HG02763 (cell line): ENCODE results near the gene RNASE8.

Experiments
- ATAC-seq: cut with Tn5 transposase; IDR thresholded peaks from one replicate; pipeline ENCODE4 v1.9.1; 2021; ENCODE audit warnings: mild to moderate bottlenecking, moderate library complexity; ENCODE audit not compliant: unreplicated experiment

RNASE8 gene

GRCh38 chr14:21071225-21072030 is 13.8 kb downstream of the RNASE8 start:
- ATAC-seq, result peak; percentile 75

GRCh38 chr14:21072031-21072473 is 14.4 kb downstream of the RNASE8 start:
- ATAC-seq, result no peak

- ATAC-seq, result no peak
Observed at GRCh38 chr14:21072781-21073339, 15.2 kb downstream of the RNASE8 start.

GRCh38 chr14:21073921-21074320 is 16.3 kb downstream of the RNASE8 start:
- no peak for ATAC-seq

- ATAC-seq, result no peak
Observed at GRCh38 chr14:21074398-21075272, 17.0 kb downstream of the RNASE8 start.

- ATAC-seq, result no peak
Observed at GRCh38 chr14:21075719-21076437, 18.3 kb downstream of the RNASE8 start.

- ATAC-seq, result no peak
Observed at GRCh38 chr14:21077672-21078071, 20.1 kb downstream of the RNASE8 start.

- ATAC-seq, result no peak
Observed at GRCh38 chr14:21078287-21078686, 20.7 kb downstream of the RNASE8 start.

- ATAC-seq, result no peak
Observed at GRCh38 chr14:21078726-21079125, 21.1 kb downstream of the RNASE8 start.

- no peak for ATAC-seq
Observed at GRCh38 chr14:21081521-21082142, 24.0 kb downstream of the RNASE8 start.

GRCh38 chr14:21083565-21084325 is 26.1 kb downstream of the RNASE8 start:
- no peak for ATAC-seq

- ATAC-seq, result no peak
Observed at GRCh38 chr14:21084396-21084795, 26.8 kb downstream of the RNASE8 start.

GRCh38 chr14:21084998-21085853 is 27.6 kb downstream of the RNASE8 start:
- no peak for ATAC-seq

GRCh38 chr14:21086908-21087293 is 29.3 kb downstream of the RNASE8 start:
- ATAC-seq, result no peak

- no peak for ATAC-seq
Observed at GRCh38 chr14:21087294-21088091, 29.9 kb downstream of the RNASE8 start.

- no peak for ATAC-seq
Observed at GRCh38 chr14:21088687-21089086, 31.1 kb downstream of the RNASE8 start.

- ATAC-seq, result no peak
Observed at GRCh38 chr14:21089271-21089670, 31.6 kb downstream of the RNASE8 start.

GRCh38 chr14:21089877-21090193 is 32.2 kb downstream of the RNASE8 start:
- ATAC-seq, result no peak
